Epithelial cell of proximal tubule (primary cell): Measurements from ENCODE around the gene INPP5E. TPM values are rescaled to one million over a fixed set of nuclear protein-coding genes. Genes with fewer than 3 reads are reported as not detected.

Source experiments
- DNase-seq: peaks from one replicate; pipeline ENCODE4 v3.0.0-alpha.2; 2011; ENCODE audit warnings: low read depth
- H3K4me3 ChIP-seq: 2 replicates; pipeline ENCODE4 v1.5.1; 2011; ENCODE audit warnings: low read depth, mild to moderate bottlenecking, low read length
- CTCF ChIP-seq: conservative IDR thresholded peaks from 2 replicates; pipeline ENCODE4 v1.5.1; 2012; ENCODE audit warnings: low read depth, mild to moderate bottlenecking, low read length
- total RNA-seq: library from RNA; depleted of rRNA; stranded (reverse); fragments of >200 nt; gene quantifications from 2 replicates; pipeline ENCODE4 v1.2.3, GENCODE V29; 2015

The INPP5E gene
- total RNA-seq, 1 donor from 2014 or later = 20.3 TPM

- TF ChIP-seq CTCF = no peak
- DNase-seq = no peak
- H3K4me3 ChIP-seq = no peak overlapping the region
Observed at GRCh38 chr9:136471802-136472487, 32.3 kb upstream of the INPP5E start.

- TF ChIP-seq CTCF = no peak
- DNase-seq = no peak
- no peak overlapping the region for H3K4me3 ChIP-seq
Observed at GRCh38 chr9:136470792-136471469, 31.3 kb upstream of the INPP5E start.

GRCh38 chr9:136470356-136470755 lies 30.7 kb upstream of the INPP5E start:
- DNase-seq = no peak
- H3K4me3 ChIP-seq = no peak overlapping the region
- TF ChIP-seq CTCF = no peak

- no peak for DNase-seq
- TF ChIP-seq CTCF = no peak
- H3K4me3 ChIP-seq = no peak overlapping the region
Observed at GRCh38 chr9:136467766-136468165, 28.1 kb upstream of the INPP5E start.

GRCh38 chr9:136466155-136466541 lies 26.5 kb upstream of the INPP5E start:
- no peak for TF ChIP-seq CTCF
- DNase-seq = no peak
- H3K4me3 ChIP-seq = no peak overlapping the region

GRCh38 chr9:136465500-136466154 lies 26.0 kb upstream of the INPP5E start:
- DNase-seq = no peak
- H3K4me3 ChIP-seq = no peak overlapping the region
- no peak for TF ChIP-seq CTCF

GRCh38 chr9:136464241-136464640 lies 24.6 kb upstream of the INPP5E start:
- H3K4me3 ChIP-seq = no peak overlapping the region
- DNase-seq = no peak
- TF ChIP-seq CTCF = no peak
